DOHH2 (cell line): ENCODE data around the gene GLCCI1.

Source experiments
- H3F3A ChIP-seq: fragments of 200-600 bp; sonication (generic), shearing (Covaris generic); 2 replicates; pipeline ENCODE4 v1.6.0; 2016; ENCODE audit warnings: antibody characterized with exemption, mild to moderate bottlenecking; ENCODE audit not compliant: control insufficient read depth, insufficient read depth
- H3K27ac ChIP-seq: fragments of 200-600 bp; sonication (generic); 2 replicates; pipeline ENCODE4 v1.5.1; 2014; ENCODE audit warnings: low read depth, mild to moderate bottlenecking, low read length, moderate library complexity
- H3K27me3 ChIP-seq: fragments of 200-600 bp; sonication (generic); 2 replicates; pipeline ENCODE4 v1.6.1; 2014; ENCODE audit warnings: mild to moderate bottlenecking, low read length, mixed read lengths; ENCODE audit not compliant: control insufficient read depth
- H3K36me3 ChIP-seq: fragments of 200-600 bp; sonication (generic); 2 replicates; pipeline ENCODE4 v1.6.1; 2014; ENCODE audit warnings: mild to moderate bottlenecking, low read length, moderate library complexity, mixed read lengths; ENCODE audit not compliant: control insufficient read depth
- H3K4me1 ChIP-seq: fragments of 200-600 bp; sonication (generic); 2 replicates; pipeline ENCODE4 v1.6.1; 2014; ENCODE audit warnings: mild to moderate bottlenecking, low read length, mixed read lengths; ENCODE audit not compliant: control insufficient read depth
- H3K4me2 ChIP-seq: fragments of 200-600 bp; sonication (generic); 2 replicates; pipeline ENCODE4 v1.6.0; 2014; ENCODE audit warnings: mild to moderate bottlenecking, low read length, moderate library complexity
- H3K4me3 ChIP-seq: fragments of 200-600 bp; sonication (generic); 2 replicates; pipeline ENCODE4 v1.5.1; 2014; ENCODE audit warnings: mild to moderate bottlenecking, low read length, mixed read lengths
- H3K79me2 ChIP-seq: fragments of 200-600 bp; sonication (generic); 2 replicates; pipeline ENCODE4 v1.6.1; 2014; ENCODE audit warnings: mild to moderate bottlenecking, low read length, mixed read lengths; ENCODE audit not compliant: control insufficient read depth
- H3K9me2 ChIP-seq: fragments of 200-600 bp; sonication (generic); replicated peaks from 2 replicates; pipeline ENCODE4 v1.6.1; 2014; ENCODE audit warnings: mild to moderate bottlenecking, low read length, mixed read lengths; ENCODE audit not compliant: control insufficient read depth
- H3K9me3 ChIP-seq: fragments of 200-600 bp; sonication (generic); 2 replicates; pipeline ENCODE4 v1.6.1; 2014; ENCODE audit warnings: antibody characterized with exemption, low read length, mixed read lengths; ENCODE audit not compliant: control insufficient read depth, insufficient read depth
- H4K20me1 ChIP-seq: fragments of 200-600 bp; sonication (generic); 2 replicates; pipeline ENCODE4 v1.6.0; 2014; ENCODE audit warnings: low read depth, mild to moderate bottlenecking, antibody characterized with exemption, low read length, moderate library complexity; ENCODE audit not compliant: control insufficient read depth, insufficient read depth
- EZH2phosphoT487 ChIP-seq: fragments of 200-600 bp; sonication (generic); IDR thresholded peaks from 2 replicates; pipeline ENCODE4 v1.6.1; 2017; ENCODE audit warnings: borderline replicate concordance, mild to moderate bottlenecking, antibody characterized with exemption, low read length, moderate library complexity, mixed read lengths
- TF ChIP-seq, protein P1 (sequence below): fragments of 200-600 bp; sonication (generic); IDR thresholded peaks from one replicate; pipeline ENCODE4 v1.5.1; 2014; ENCODE audit warnings: antibody characterized with exemption, mild to moderate bottlenecking, low read depth, low read length; ENCODE audit not compliant: poor library complexity, severe bottlenecking

GLCCI1 gene

DNA sequence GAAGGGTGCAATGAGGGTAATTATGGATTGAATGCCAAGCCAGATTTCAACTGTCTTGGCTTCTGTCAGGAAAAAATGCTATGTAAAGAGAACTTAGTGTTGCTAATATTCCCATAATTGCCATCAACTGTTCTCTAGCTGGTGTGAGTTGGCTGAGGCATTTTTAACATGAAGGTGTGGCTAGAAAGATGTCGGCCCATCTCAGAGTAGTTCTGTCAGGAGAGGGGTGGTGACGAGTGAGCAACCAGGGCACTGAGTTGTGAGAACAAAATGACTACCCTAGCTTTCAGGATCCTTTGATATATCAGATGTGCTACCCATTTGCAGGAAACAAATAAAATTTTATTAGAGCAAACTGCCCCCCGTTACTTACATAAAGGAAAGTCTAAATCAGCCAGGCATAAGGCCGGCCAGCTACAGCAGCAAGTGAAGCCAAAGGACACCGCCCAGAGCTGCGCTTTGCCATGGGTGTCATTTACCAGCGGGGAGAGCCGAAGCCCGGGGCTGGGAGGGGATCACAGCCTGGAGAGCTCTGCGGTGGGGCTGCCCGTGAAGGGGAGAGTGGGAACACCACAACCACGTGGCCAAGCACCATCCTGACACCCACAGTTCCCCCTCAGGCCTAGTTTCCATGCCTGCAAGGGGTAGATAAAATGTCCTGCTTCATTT lies 151.9 kb downstream of the GLCCI1 start:
- Histone ChIP-seq H3F3A (no peaks in the 10 kb centered on the region), H3K4me3 (no peak overlapping the region), H4K20me1 (no peaks in the 10 kb centered on the region), H3K79me2 (no peaks in the 10 kb centered on the region), H3K4me1 (peaks cover 30% of the 10 kb centered on the region), H3K36me3 (no peaks in the 10 kb centered on the region), H3K9me3 (peaks cover 4% of the 10 kb centered on the region; the same call in 1 of the 2 replicates), H3K27me3 (no peaks in the 10 kb centered on the region), H3K9me2 (no peaks in the 10 kb centered on the region), H3K27ac (no peak overlapping the region), H3K4me2 (no peak overlapping the region)
- TF ChIP-seq EZH2phosphoT487: no peak
- TF ChIP-seq, protein P1, sequence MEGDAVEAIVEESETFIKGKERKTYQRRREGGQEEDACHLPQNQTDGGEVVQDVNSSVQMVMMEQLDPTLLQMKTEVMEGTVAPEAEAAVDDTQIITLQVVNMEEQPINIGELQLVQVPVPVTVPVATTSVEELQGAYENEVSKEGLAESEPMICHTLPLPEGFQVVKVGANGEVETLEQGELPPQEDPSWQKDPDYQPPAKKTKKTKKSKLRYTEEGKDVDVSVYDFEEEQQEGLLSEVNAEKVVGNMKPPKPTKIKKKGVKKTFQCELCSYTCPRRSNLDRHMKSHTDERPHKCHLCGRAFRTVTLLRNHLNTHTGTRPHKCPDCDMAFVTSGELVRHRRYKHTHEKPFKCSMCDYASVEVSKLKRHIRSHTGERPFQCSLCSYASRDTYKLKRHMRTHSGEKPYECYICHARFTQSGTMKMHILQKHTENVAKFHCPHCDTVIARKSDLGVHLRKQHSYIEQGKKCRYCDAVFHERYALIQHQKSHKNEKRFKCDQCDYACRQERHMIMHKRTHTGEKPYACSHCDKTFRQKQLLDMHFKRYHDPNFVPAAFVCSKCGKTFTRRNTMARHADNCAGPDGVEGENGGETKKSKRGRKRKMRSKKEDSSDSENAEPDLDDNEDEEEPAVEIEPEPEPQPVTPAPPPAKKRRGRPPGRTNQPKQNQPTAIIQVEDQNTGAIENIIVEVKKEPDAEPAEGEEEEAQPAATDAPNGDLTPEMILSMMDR: no peak

DNA sequence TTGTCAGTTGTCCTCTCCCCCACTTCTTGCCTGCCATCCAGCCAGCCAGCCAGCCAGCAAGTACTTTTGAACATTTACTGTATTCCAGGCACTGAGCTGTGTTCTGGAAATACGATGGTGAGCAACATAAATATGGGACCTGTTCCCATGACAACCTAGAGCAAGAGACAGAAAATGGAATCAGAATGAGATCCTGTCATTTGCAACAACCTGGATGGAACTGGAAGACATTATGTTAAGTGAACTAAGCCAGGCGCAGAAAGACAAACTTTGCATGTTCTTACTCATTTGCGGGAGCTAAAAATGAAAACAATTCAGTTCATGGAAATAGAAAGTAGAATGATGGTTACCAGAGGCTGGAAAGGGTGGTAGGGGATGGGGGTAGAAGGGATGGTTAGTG lies 152.6 kb downstream of the GLCCI1 start:
- Histone ChIP-seq H3K9me3 (peaks cover under 1% of the 10 kb centered on the region; the same call in 1 of the 2 replicates), H3K4me3 (no peak overlapping the region), H3K4me2 (no peak overlapping the region; the same call in 1 of the 2 replicates), H3K36me3 (no peaks in the 10 kb centered on the region), H3K27ac (no peak overlapping the region), H3K79me2 (no peaks in the 10 kb centered on the region), H3F3A (no peaks in the 10 kb centered on the region), H3K27me3 (no peaks in the 10 kb centered on the region), H3K4me1 (peaks cover 30% of the 10 kb centered on the region), H3K9me2 (no peaks in the 10 kb centered on the region), H4K20me1 (no peaks in the 10 kb centered on the region)
- TF ChIP-seq, protein P1: no peak
- no peak for TF ChIP-seq EZH2phosphoT487

DNA sequence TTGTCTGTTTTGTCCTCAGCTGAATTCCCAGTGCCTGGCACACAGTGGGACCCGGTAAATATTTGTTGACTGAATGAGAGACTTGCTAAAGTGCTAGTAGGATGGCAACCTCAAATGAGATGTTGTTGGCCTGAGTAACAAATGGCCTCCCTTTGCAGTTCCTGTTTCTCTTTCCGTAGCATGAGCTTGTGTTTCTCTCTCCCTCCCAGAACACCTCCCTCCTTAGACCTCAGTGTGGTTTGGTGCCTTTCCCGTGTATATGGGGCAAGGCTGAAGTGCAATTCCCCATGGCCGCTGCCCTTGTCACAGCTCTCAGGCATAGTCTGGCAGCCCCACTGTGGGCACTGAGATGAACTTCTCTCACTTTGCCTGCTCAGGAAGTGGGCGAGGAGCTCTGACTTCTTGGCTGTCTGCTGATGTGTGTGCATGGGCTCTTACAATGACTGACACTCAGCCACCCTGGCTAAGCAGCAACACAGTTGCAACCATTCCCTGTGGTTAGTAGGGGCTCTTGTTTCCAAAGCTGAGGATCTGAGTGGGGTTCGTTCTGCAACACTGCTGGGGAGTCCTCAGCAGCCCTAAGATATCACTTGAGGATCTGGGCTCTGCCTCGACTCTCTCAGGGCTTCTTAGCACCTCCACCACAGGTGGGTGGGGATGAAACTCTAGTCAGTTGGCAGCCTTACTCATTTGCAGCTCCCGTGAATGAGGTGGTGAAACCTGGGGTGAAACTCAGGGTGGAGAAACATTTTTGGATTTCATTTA lies 157.3 kb downstream of the GLCCI1 start:
- Histone ChIP-seq H3K4me3 (peak overlapping the region; percentile 39), H3K9me3 (no peaks in the 10 kb centered on the region), H3K36me3 (no peaks in the 10 kb centered on the region), H3K4me1 (peaks cover 46% of the 10 kb centered on the region), H3K79me2 (no peaks in the 10 kb centered on the region), H3F3A (no peaks in the 10 kb centered on the region), H3K27me3 (no peaks in the 10 kb centered on the region), H3K27ac (peak overlapping the region; percentile 29), H3K4me2 (peak overlapping the region; percentile 61), H4K20me1 (no peaks in the 10 kb centered on the region), H3K9me2 (no peaks in the 10 kb centered on the region)
- TF ChIP-seq EZH2phosphoT487: no peak
- TF ChIP-seq, protein P1: peak; percentile 9
